Astrocyte (in vitro differentiated cells and primary cell): ENCODE data around the gene SIRT3.

Experiments
- CTCF ChIP-seq: IDR thresholded peaks from 2 replicates; pipeline ENCODE4 v1.5.1; 2011; ENCODE audit warnings: low read depth, mild to moderate bottlenecking, inconsistent platforms, low read length, moderate library complexity; ENCODE audit not compliant: insufficient read depth
- EZH2 ChIP-seq: IDR thresholded peaks from 2 replicates; pipeline ENCODE4 v1.6.1; 2012; ENCODE audit warnings: mild to moderate bottlenecking, low read length, inconsistent platforms; ENCODE audit not compliant: insufficient read depth

GRCh38 chr11:203056-203944 lies 32.8 kb downstream of the SIRT3 start:
- no peak for TF ChIP-seq CTCF
- no peak for TF ChIP-seq EZH2
